SK-N-SH (cell line): Measurements from ENCODE around the gene MRPS33. TPM values are rescaled to one million over a fixed set of nuclear protein-coding genes. Genes with fewer than 3 reads are reported as not detected.

ENCODE experiments used
- CTCF ChIA-PET: fragments of 300-600, 350-600 bp; formaldehyde crosslinking; extraction: SDS; loops from one replicate; lab custom pipeline; 2021; lab: Yijun Ruan, JAX
- POLR2A ChIA-PET: fragments of 350-600 bp; sonication (Branson Sonifier 250); formaldehyde crosslinking; extraction: SDS; loops from one replicate; lab custom pipeline; 2020; ENCODE audit warnings: antibody characterized with exemption, inconsistent platforms; lab: Yijun Ruan, JAX
- DNase-seq: peaks from one replicate; pipeline ENCODE4 v3.0.0; 2012
- H2AFZ ChIP-seq: fragments of 200-600 bp; sonication (generic); 2 replicates; pipeline ENCODE4 v1.8.1; 2016; ENCODE audit warnings: antibody characterized with exemption, mild to moderate bottlenecking, low read depth
- H3F3A ChIP-seq: fragments of 200-600 bp; sonication (generic); replicated peaks from 2 replicates; pipeline ENCODE3; 2016; ENCODE audit warnings: antibody characterized with exemption, mild to moderate bottlenecking; ENCODE audit not compliant: insufficient read depth
- H3K27ac ChIP-seq, 2 experiments: fragments of 200-500 bp in 1 of 2; fragments of 200-600 bp in 1 of 2; sonication (Bioruptor generic) in 1 of 2; sonication (generic), shearing (Covaris generic) in 1 of 2; 2 replicates each; pipeline versions ENCODE4 v1.5.1 to v1.6.1; 2014 to 2016; ENCODE audit warnings: low read depth in 2 of 2, inconsistent platforms in 1 of 2, low read length in 1 of 2, mild to moderate bottlenecking in 1 of 2, mixed read lengths in 1 of 2
- H3K27me3 ChIP-seq: fragments of 200-600 bp; sonication (generic), shearing (Covaris generic); 2 replicates; pipeline ENCODE4 v1.6.1; 2016; ENCODE audit warnings: mixed run types; ENCODE audit not compliant: insufficient read depth
- H3K36me3 ChIP-seq, 2 experiments: fragments of 200-500 bp in 1 of 2; fragments of 200-600 bp in 1 of 2; sonication (Bioruptor generic) in 1 of 2; sonication (generic) in 1 of 2; replicated peaks in 1 of 2; 2 replicates each; pipeline versions ENCODE3 to v1.5.1; 2014 to 2016; ENCODE audit warnings: low read length in 1 of 2, mild to moderate bottlenecking in 1 of 2; ENCODE audit not compliant: insufficient read depth in 2 of 2, control insufficient read depth in 1 of 2
- H3K4me1 ChIP-seq, 2 experiments: fragments of 200-500 bp in 1 of 2; fragments of 200-600 bp in 1 of 2; sonication (Bioruptor generic) in 1 of 2; sonication (generic), shearing (Covaris generic) in 1 of 2; 2 replicates each; pipeline versions ENCODE4 v1.5.1 to v1.6.1; 2014 to 2016; ENCODE audit warnings: low read depth in 1 of 2, low read length in 1 of 2, mixed run types in 1 of 2; ENCODE audit not compliant: insufficient read depth in 2 of 2, control insufficient read depth in 1 of 2
- H3K4me2 ChIP-seq: fragments of 200-600 bp; sonication (generic), shearing (Covaris generic); 2 replicates; pipeline ENCODE4 v1.6.1; 2017; ENCODE audit warnings: mixed run types
- H3K4me3 ChIP-seq, 2 experiments: fragments of 200-500 bp in 1 of 2; fragments of 200-600 bp in 1 of 2; sonication (Bioruptor generic) in 1 of 2; sonication (generic), shearing (Covaris generic) in 1 of 2; 2 replicates each; pipeline versions ENCODE4 v1.5.1 to v1.8.1; 2014 to 2016; ENCODE audit warnings: low read depth in 2 of 2, inconsistent platforms in 1 of 2, low read length in 1 of 2, mild to moderate bottlenecking in 1 of 2, mixed read lengths in 1 of 2, moderate library complexity in 1 of 2
- H3K79me2 ChIP-seq: fragments of 200-600 bp; sonication (generic); 2 replicates; pipeline ENCODE4 v1.8.1; 2017; ENCODE audit warnings: mild to moderate bottlenecking; ENCODE audit not compliant: insufficient read depth
- H3K9ac ChIP-seq: fragments of 200-600 bp; sonication (generic); 2 replicates; pipeline ENCODE4 v1.6.1; 2017; ENCODE audit warnings: mixed run types
- H3K9me2 ChIP-seq: fragments of 200-600 bp; sonication (generic); 2 replicates; pipeline ENCODE4 v1.6.1; 2017; ENCODE audit warnings: mixed run types
- H3K9me3 ChIP-seq: fragments of 200-600 bp; sonication (generic); 2 replicates; pipeline ENCODE4 v1.6.1; 2017; ENCODE audit warnings: mixed run types, mild to moderate bottlenecking, moderate library complexity
- H4K20me1 ChIP-seq: fragments of 200-600 bp; sonication (generic); 2 replicates; pipeline ENCODE4 v1.6.1; 2017; ENCODE audit warnings: mild to moderate bottlenecking, mixed run types; ENCODE audit not compliant: insufficient read depth
- EZH2phosphoT487 ChIP-seq: fragments of 200-600 bp; sonication (generic); IDR thresholded peaks from 2 replicates; pipeline ENCODE4 v1.6.1; 2017; ENCODE audit warnings: low read depth, mixed run types, mild to moderate bottlenecking, antibody characterized with exemption, moderate library complexity, borderline replicate concordance
- FOSL2 ChIP-seq: IDR thresholded peaks from 2 replicates; pipeline ENCODE4 v1.4.0; 2012; ENCODE audit warnings: low read depth, mild to moderate bottlenecking, moderate library complexity, borderline replicate concordance
- FOXM1 ChIP-seq: IDR thresholded peaks from 2 replicates; pipeline ENCODE4 v1.4.0; 2012; ENCODE audit warnings: low read depth, mild to moderate bottlenecking
- GABPA ChIP-seq: IDR thresholded peaks from 2 replicates; pipeline ENCODE4 v1.4.0; 2012; ENCODE audit warnings: low read depth, mild to moderate bottlenecking
- GATA2 ChIP-seq: sonication (generic); formaldehyde crosslinking; IDR thresholded peaks from 2 replicates; pipeline ENCODE4 v1.5.0; 2020; ENCODE audit warnings: mild to moderate bottlenecking, missing genetic modification reagents
- MEF2A ChIP-seq: IDR thresholded peaks from 2 replicates; pipeline ENCODE4 v1.4.0; 2012; ENCODE audit warnings: low read depth, borderline replicate concordance
- NRF1 ChIP-seq: IDR thresholded peaks from 2 replicates; pipeline ENCODE4 v1.6.1; 2012; ENCODE audit warnings: low read depth, mild to moderate bottlenecking, low read length
- RCOR1 ChIP-seq: fragments of 150-350 bp; IDR thresholded peaks from 2 replicates; pipeline ENCODE4 v1.6.1; 2017; ENCODE audit warnings: antibody characterized with exemption, low read length
- RFX5 ChIP-seq: IDR thresholded peaks from 2 replicates; pipeline ENCODE4 v1.6.1; 2012; ENCODE audit warnings: mild to moderate bottlenecking, improper control_type of control experiment, low read length
- RXRA ChIP-seq: IDR thresholded peaks from 2 replicates; pipeline ENCODE4 v1.4.0; 2012; ENCODE audit warnings: low read depth, mild to moderate bottlenecking, borderline replicate concordance
- SMC3 ChIP-seq: IDR thresholded peaks from 2 replicates; pipeline ENCODE4 v1.6.1; 2012; ENCODE audit warnings: low read depth, low read length, improper control_type of control experiment
- TAF1 ChIP-seq: IDR thresholded peaks from 2 replicates; pipeline ENCODE4 v1.6.1; 2012; ENCODE audit warnings: low read depth, mild to moderate bottlenecking, low read length, moderate library complexity, borderline replicate concordance
- TEAD4 ChIP-seq: IDR thresholded peaks from 2 replicates; pipeline ENCODE4 v1.4.0; 2012; ENCODE audit warnings: mild to moderate bottlenecking, borderline replicate concordance; ENCODE audit not compliant: insufficient read depth
- YY1 ChIP-seq: IDR thresholded peaks from 2 replicates; pipeline ENCODE4 v1.4.0; 2012; ENCODE audit warnings: low read depth, mild to moderate bottlenecking
- WGBS: methylation state at CpG from one replicate; pipeline ENCODE4 v1.1.6; 2017; ENCODE audit warnings: low lambda C conversion rate; 5-methylcytosine and 5-hydroxymethylcytosine counted together
- polyA plus RNA-seq, 3 experiments: library from polyadenylated mRNA; depleted of rRNA; stranded (reverse); fragments of >200 nt; gene quantifications; 2 replicates each; pipeline ENCODE4 v1.2.3, GENCODE V29; 2012
- TF ChIP-seq, protein P1 (sequence below): IDR thresholded peaks from 2 replicates; pipeline ENCODE4 v1.4.0; 2012; ENCODE audit warnings: low read depth, borderline replicate concordance
- TF ChIP-seq, protein P2 (sequence below): fragments of 150-350 bp; IDR thresholded peaks from 2 replicates; pipeline ENCODE4 v1.6.1; 2017; ENCODE audit warnings: antibody characterized with exemption, low read length, low read depth, borderline replicate concordance
- TF ChIP-seq, protein P3 (sequence below): fragments of 200-600 bp; sonication (generic); IDR thresholded peaks from 2 replicates; pipeline ENCODE4 v1.6.1; 2017; ENCODE audit warnings: antibody characterized with exemption, mild to moderate bottlenecking, moderate library complexity
- TF ChIP-seq, protein P4 (sequence below): fragments of 150-350 bp; IDR thresholded peaks from 2 replicates; pipeline ENCODE4 v1.6.1; 2016; ENCODE audit warnings: mild to moderate bottlenecking, low read depth, low read length

Gene MRPS33
- polyA plus RNA-seq, 1 of the 3 experiments (the other 2 are of a cell fraction): 88.8 TPM

DNA sequence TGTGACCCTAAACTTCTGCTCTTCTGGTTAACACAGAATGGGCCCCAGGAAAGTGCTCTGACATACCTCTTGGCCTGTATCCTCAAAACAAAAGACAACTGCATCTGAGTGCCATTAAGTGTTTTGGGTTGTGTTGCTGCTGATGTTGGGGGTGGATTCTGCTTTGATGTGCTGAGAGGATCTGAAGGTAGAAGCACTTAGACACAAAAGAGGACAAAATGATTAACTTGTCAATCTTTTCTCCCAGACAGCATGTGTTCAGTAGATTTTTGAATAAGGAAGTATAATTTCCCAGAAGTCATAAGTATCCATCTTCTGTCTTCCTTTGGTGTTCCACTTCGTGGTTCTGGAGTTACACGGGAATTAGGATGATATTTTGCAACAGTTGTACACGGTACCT, 43.0 kb upstream of the MRPS33 start (continued):
- TF ChIP-seq MEF2A (no peak), GABPA (no peak), YY1 (no peak)
- TF ChIP-seq, protein P1, sequence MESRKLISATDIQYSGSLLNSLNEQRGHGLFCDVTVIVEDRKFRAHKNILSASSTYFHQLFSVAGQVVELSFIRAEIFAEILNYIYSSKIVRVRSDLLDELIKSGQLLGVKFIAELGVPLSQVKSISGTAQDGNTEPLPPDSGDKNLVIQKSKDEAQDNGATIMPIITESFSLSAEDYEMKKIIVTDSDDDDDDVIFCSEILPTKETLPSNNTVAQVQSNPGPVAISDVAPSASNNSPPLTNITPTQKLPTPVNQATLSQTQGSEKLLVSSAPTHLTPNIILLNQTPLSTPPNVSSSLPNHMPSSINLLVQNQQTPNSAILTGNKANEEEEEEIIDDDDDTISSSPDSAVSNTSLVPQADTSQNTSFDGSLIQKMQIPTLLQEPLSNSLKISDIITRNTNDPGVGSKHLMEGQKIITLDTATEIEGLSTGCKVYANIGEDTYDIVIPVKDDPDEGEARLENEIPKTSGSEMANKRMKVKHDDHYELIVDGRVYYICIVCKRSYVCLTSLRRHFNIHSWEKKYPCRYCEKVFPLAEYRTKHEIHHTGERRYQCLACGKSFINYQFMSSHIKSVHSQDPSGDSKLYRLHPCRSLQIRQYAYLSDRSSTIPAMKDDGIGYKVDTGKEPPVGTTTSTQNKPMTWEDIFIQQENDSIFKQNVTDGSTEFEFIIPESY: no peak

DNA sequence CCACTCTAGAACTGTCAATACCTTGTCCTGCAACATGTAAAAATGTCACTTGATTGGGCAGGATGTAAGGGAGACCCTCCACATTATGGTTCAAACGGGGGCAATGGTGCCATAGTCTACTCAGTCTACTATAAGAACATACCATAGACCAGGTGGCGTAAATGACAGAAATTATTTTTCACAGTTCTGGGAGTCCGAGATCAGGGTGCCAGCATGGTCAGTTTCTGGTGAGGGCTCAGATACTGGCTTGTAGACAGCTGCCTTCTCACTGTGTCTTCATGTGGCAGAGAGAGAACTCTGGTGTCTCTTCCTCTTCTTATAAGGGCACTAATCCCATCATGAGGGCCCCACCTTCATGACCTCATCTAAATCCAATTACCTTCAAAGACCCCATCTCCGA, 40.4 kb upstream of the MRPS33 start:
- no peaks in the 10 kb centered on the region for H3F3A ChIP-seq
- CTCF ChIA-PET: no interaction called here
- POLR2A ChIA-PET: no interaction called here
- TF ChIP-seq, protein P2, sequence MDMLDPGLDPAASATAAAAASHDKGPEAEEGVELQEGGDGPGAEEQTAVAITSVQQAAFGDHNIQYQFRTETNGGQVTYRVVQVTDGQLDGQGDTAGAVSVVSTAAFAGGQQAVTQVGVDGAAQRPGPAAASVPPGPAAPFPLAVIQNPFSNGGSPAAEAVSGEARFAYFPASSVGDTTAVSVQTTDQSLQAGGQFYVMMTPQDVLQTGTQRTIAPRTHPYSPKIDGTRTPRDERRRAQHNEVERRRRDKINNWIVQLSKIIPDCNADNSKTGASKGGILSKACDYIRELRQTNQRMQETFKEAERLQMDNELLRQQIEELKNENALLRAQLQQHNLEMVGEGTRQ: no peak
- TF ChIP-seq TAF1 (no peak), FOXM1 (no peak), RFX5 (no peak)
- TF ChIP-seq, all 33 proteins: peak for 0
- WGBS: 20% methylated on average over 4 of the region's 4 CpGs
- H4K20me1 ChIP-seq: no peaks in the 10 kb centered on the region
- H3K27me3 ChIP-seq: no peaks in the 10 kb centered on the region
- H3K27ac ChIP-seq: no peak overlapping the region
- H2AFZ ChIP-seq: no peak overlapping the region
- H3K9me3 ChIP-seq: no peaks in the 10 kb centered on the region
- H3K4me2 ChIP-seq: no peak overlapping the region
- H3K9ac ChIP-seq: no peak overlapping the region
- DNase-seq: no peak
- H3K4me3 ChIP-seq: no peak overlapping the region
- no peaks in the 10 kb centered on the region for H3K79me2 ChIP-seq
- H3K9me2 ChIP-seq: no peaks in the 10 kb centered on the region
- no peaks in the 10 kb centered on the region for H3K36me3 ChIP-seq
- H3K4me1 ChIP-seq: no peaks in the 10 kb centered on the region

DNA sequence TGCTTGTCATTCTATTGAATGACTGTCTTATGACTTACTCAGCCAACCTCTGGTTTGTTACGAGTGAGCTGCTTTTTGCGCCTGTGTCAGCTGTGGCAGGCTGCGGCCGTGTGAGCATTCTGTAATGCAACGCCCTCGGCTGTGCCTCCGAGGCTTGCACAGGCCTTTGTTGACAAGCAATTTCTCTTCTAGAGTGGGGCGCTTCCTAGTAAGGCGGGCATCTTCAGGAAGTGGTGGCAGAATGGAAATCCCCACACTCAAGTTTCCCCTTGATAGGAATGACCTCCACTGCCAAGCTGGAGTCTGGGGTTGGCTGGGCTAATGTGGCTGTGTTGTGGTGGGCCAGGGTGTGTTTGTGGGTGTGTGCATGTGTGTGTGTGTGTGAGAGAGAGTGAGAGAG, 38.9 kb upstream of the MRPS33 start:
- Histone ChIP-seq H3K27ac (no peak overlapping the region), H3F3A (no peaks in the 10 kb centered on the region), H3K79me2 (no peaks in the 10 kb centered on the region), H3K4me2 (no peak overlapping the region), H3K9ac (no peak overlapping the region), H4K20me1 (no peaks in the 10 kb centered on the region), H3K9me2 (no peaks in the 10 kb centered on the region), H3K36me3 (no peaks in the 10 kb centered on the region), H3K4me1 (no peaks in the 10 kb centered on the region), H3K27me3 (no peaks in the 10 kb centered on the region), H3K9me3 (no peaks in the 10 kb centered on the region), H2AFZ (no peak overlapping the region), H3K4me3 (no peak overlapping the region)
- DNase-seq: no peak
- CTCF ChIA-PET: interaction anchor here (0.9 kb wide), 1 partner anchor 10 kb away, joined by 3 read pairs; no protein-coding TSS in a partner anchor
- POLR2A ChIA-PET: no interaction called here
- 58% methylated on average over 9 of the region's 9 CpGs for WGBS
- no peak for TF ChIP-seq TEAD4
- TF ChIP-seq FOSL2: no peak
- TF ChIP-seq RXRA: no peak
- no peak for TF ChIP-seq FOXM1
- TF ChIP-seq RCOR1: no peak
- TF ChIP-seq NRF1: no peak
- no peak for TF ChIP-seq RFX5
- TF ChIP-seq, protein P3, sequence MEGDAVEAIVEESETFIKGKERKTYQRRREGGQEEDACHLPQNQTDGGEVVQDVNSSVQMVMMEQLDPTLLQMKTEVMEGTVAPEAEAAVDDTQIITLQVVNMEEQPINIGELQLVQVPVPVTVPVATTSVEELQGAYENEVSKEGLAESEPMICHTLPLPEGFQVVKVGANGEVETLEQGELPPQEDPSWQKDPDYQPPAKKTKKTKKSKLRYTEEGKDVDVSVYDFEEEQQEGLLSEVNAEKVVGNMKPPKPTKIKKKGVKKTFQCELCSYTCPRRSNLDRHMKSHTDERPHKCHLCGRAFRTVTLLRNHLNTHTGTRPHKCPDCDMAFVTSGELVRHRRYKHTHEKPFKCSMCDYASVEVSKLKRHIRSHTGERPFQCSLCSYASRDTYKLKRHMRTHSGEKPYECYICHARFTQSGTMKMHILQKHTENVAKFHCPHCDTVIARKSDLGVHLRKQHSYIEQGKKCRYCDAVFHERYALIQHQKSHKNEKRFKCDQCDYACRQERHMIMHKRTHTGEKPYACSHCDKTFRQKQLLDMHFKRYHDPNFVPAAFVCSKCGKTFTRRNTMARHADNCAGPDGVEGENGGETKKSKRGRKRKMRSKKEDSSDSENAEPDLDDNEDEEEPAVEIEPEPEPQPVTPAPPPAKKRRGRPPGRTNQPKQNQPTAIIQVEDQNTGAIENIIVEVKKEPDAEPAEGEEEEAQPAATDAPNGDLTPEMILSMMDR: no peak
- no peak for TF ChIP-seq EZH2phosphoT487
- TF ChIP-seq, protein P1: no peak
- no peak for TF ChIP-seq GATA2 (CRISPR knock-in tag)
- TF ChIP-seq, protein P4, sequence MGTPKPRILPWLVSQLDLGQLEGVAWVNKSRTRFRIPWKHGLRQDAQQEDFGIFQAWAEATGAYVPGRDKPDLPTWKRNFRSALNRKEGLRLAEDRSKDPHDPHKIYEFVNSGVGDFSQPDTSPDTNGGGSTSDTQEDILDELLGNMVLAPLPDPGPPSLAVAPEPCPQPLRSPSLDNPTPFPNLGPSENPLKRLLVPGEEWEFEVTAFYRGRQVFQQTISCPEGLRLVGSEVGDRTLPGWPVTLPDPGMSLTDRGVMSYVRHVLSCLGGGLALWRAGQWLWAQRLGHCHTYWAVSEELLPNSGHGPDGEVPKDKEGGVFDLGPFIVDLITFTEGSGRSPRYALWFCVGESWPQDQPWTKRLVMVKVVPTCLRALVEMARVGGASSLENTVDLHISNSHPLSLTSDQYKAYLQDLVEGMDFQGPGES: no peak
- no peak for TF ChIP-seq SMC3
